ENCODE results near the gene OPA1. TPM values are rescaled to one million over a fixed set of nuclear protein-coding genes. Genes with fewer than 3 reads are reported as not detected.

Gene OPA1
- polyA plus RNA-seq, 1 donor (not counting 4 experiments of a cell fraction or from before 2014, with no cell fraction given) = 50.1 TPM

GRCh38 chr3:193680220-193680619, 87.2 kb downstream of the OPA1 start:
- H3K79me2 ChIP-seq (ENCODE audit: control insufficient read depth, insufficient read depth, low read length) = no peaks in the 10 kb centered on the region
- TF ChIP-seq EZH2 (IDR thresholded peaks at IDR 0.05; ENCODE audit: low read length) = no peak
- TF ChIP-seq, protein P1, sequence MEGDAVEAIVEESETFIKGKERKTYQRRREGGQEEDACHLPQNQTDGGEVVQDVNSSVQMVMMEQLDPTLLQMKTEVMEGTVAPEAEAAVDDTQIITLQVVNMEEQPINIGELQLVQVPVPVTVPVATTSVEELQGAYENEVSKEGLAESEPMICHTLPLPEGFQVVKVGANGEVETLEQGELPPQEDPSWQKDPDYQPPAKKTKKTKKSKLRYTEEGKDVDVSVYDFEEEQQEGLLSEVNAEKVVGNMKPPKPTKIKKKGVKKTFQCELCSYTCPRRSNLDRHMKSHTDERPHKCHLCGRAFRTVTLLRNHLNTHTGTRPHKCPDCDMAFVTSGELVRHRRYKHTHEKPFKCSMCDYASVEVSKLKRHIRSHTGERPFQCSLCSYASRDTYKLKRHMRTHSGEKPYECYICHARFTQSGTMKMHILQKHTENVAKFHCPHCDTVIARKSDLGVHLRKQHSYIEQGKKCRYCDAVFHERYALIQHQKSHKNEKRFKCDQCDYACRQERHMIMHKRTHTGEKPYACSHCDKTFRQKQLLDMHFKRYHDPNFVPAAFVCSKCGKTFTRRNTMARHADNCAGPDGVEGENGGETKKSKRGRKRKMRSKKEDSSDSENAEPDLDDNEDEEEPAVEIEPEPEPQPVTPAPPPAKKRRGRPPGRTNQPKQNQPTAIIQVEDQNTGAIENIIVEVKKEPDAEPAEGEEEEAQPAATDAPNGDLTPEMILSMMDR (optimal IDR thresholded peaks at IDR 0.05 in 1 of 3, IDR thresholded peaks at IDR 0.05 in 1 of 3, conservative IDR thresholded peaks at IDR 0.05 in 1 of 3; ENCODE audit: extremely low read depth in 1 of 3, insufficient read depth in 2 of 3, low read length in 3 of 3) = no peak
- H3K4me1 ChIP-seq (ENCODE audit: control insufficient read depth, extremely low read depth, insufficient read depth, low read length) = no peaks in the 10 kb centered on the region
- no peaks in the 10 kb centered on the region for H3K9me1 ChIP-seq (ENCODE audit: control insufficient read depth, extremely low read depth, insufficient read depth, low read length)
- H4K20me1 ChIP-seq (ENCODE audit: control insufficient read depth, extremely low read depth, insufficient read depth, low read length) = no peaks in the 10 kb centered on the region
- no peak for DNase-seq (ENCODE audit: low read depth, low spot score)
- no peaks in the 10 kb centered on the region for H3K9me3 ChIP-seq (ENCODE audit: control insufficient read depth, low read depth, low read length)
- no peak overlapping the region for H3K9ac ChIP-seq (ENCODE audit: control insufficient read depth, extremely low read depth, insufficient read depth, low read length)
- H3K27me3 ChIP-seq (ENCODE audit: control insufficient read depth, extremely low read depth, insufficient read depth, low read length) = no peaks in the 10 kb centered on the region
- no peak overlapping the region for H3K4me3 ChIP-seq (ENCODE audit: control insufficient read depth in 2 of 3, extremely low read depth in 1 of 3, insufficient read depth in 2 of 3, low read depth in 1 of 3, low read length in 3 of 3)
- no peak overlapping the region for H3K27ac ChIP-seq (ENCODE audit: control insufficient read depth, insufficient read depth, low read length)
- no peak overlapping the region for H3K4me2 ChIP-seq (ENCODE audit: control insufficient read depth, extremely low read depth, insufficient read depth, low read depth, low read length)
- no peak for FAIRE-seq
- dilution Hi-C loops (cut with MboI; ENCODE audit: extremely low pct_ligation_motif_present, low sequenced_read_pairs) = no loop called here
- peaks cover 0 to 2% of the 10 kb centered on the region in 2 experiments for H3K36me3 ChIP-seq (ENCODE audit: control insufficient read depth in 2 of 2, extremely low read depth in 1 of 2, insufficient read depth in 2 of 2, low read length in 2 of 2)
- H2AFZ ChIP-seq (ENCODE audit: control insufficient read depth, low read length) = no peak overlapping the region

DNA sequence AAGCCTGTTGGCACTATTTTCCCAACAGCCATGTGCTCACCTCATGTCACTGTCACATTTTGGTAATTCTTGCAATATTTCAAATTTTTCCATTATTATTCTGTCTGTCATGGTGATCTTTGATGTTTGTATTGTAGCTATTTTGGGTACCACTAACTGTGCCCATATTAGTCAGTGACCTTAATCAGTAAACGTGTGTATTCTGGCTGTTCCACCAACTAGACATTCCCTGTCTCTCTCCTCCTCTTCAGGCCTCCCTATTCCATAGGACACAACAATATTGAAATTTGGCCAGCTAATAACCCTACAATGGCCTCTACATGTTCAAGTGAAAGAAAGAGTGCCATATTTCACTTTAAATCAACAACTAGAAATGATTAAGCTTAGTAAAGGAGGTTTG, 88.6 kb downstream of the OPA1 start:
- H3K27me3 ChIP-seq (ENCODE audit: control insufficient read depth, extremely low read depth, insufficient read depth, low read length) = no peaks in the 10 kb centered on the region
- dilution Hi-C loops (cut with MboI; ENCODE audit: extremely low pct_ligation_motif_present, low sequenced_read_pairs) = no loop called here
- peak; percentile 32 for FAIRE-seq
- no peaks in the 10 kb centered on the region for H3K4me1 ChIP-seq (ENCODE audit: control insufficient read depth, extremely low read depth, insufficient read depth, low read length)
- no peak overlapping the region for H2AFZ ChIP-seq (ENCODE audit: control insufficient read depth, low read length)
- TF ChIP-seq EZH2 (IDR thresholded peaks at IDR 0.05; ENCODE audit: low read length) = no peak
- TF ChIP-seq, protein P1 (optimal IDR thresholded peaks at IDR 0.05 in 1 of 3, IDR thresholded peaks at IDR 0.05 in 1 of 3, conservative IDR thresholded peaks at IDR 0.05 in 1 of 3; ENCODE audit: extremely low read depth in 1 of 3, insufficient read depth in 2 of 3, low read length in 3 of 3) = no peak
- no peak for DNase-seq (ENCODE audit: low read depth, low spot score)
- H3K9me3 ChIP-seq (ENCODE audit: control insufficient read depth, low read depth, low read length) = no peaks in the 10 kb centered on the region
- H3K27ac ChIP-seq (ENCODE audit: control insufficient read depth, insufficient read depth, low read length) = no peak overlapping the region
- no peaks in the 10 kb centered on the region for H3K9me1 ChIP-seq (ENCODE audit: control insufficient read depth, extremely low read depth, insufficient read depth, low read length)
- H3K79me2 ChIP-seq (ENCODE audit: control insufficient read depth, insufficient read depth, low read length) = no peaks in the 10 kb centered on the region
- H3K36me3 ChIP-seq (ENCODE audit: control insufficient read depth in 2 of 2, extremely low read depth in 1 of 2, insufficient read depth in 2 of 2, low read length in 2 of 2) = no peaks in the 10 kb centered on the region
- no peaks in the 10 kb centered on the region for H4K20me1 ChIP-seq (ENCODE audit: control insufficient read depth, extremely low read depth, insufficient read depth, low read length)
- H3K4me3 ChIP-seq (ENCODE audit: control insufficient read depth in 2 of 3, extremely low read depth in 1 of 3, insufficient read depth in 2 of 3, low read depth in 1 of 3, low read length in 3 of 3) = no peak overlapping the region
- H3K9ac ChIP-seq (ENCODE audit: control insufficient read depth, extremely low read depth, insufficient read depth, low read length) = no peak overlapping the region
- no peak overlapping the region for H3K4me2 ChIP-seq (ENCODE audit: control insufficient read depth, extremely low read depth, insufficient read depth, low read depth, low read length)
